Activated gamma-delta T cell (primary cell): ENCODE results near the gene IL11.

Experiments
- DNase-seq: peaks from one replicate; lab custom pipeline; 2025; lab: John Stamatoyannopoulos, UW

The IL11 gene

GRCh38 chr19:55324662-55325061 lies 45.6 kb downstream of the IL11 start:
- no peak for DNase-seq

- no peak for DNase-seq
Observed at GRCh38 chr19:55322204-55322885, 47.9 kb downstream of the IL11 start.

GRCh38 chr19:55321466-55322137 lies 48.7 kb downstream of the IL11 start:
- DNase-seq = no peak

- no peak for DNase-seq
Observed at GRCh38 chr19:55320844-55321419, 49.3 kb downstream of the IL11 start.

- DNase-seq = no peak
Observed at GRCh38 chr19:55319785-55320184, 50.5 kb downstream of the IL11 start.

GRCh38 chr19:55316646-55317045 lies 53.6 kb downstream of the IL11 start:
- no peak for DNase-seq

- DNase-seq = no peak
Observed at GRCh38 chr19:55315956-55316525, 54.2 kb downstream of the IL11 start.

- DNase-seq = no peak
Observed at GRCh38 chr19:55314396-55314795, 55.9 kb downstream of the IL11 start.
